GM12878 (cell line): ENCODE results near the gene KANTR. TPM values are rescaled to one million over a fixed set of nuclear protein-coding genes. Genes with fewer than 3 reads are reported as not detected.

Experiments
- ATAC-seq: fragments of 200-7000 bp; cut with Tn5 transposase; 3 replicates; pipeline ENCODE4 v1.9.1; 2020; ENCODE audit warnings: mild to moderate bottlenecking, moderate library complexity
- BruUV-seq: library from RNA; stranded (reverse); fragments of 400-500 nt; replicated peaks from 2 replicates; lab custom pipeline; 2021; lab: Mats Ljungman, UMichigan
- CTCF ChIA-PET: fragments of 300-600 bp; sonication (Branson Sonifier 250); formaldehyde crosslinking; extraction: SDS; loops from one replicate; lab custom pipeline; 2021; ENCODE audit warnings: inconsistent platforms; lab: Yijun Ruan, JAX
- POLR2A ChIA-PET: fragments of 350-600 bp; formaldehyde crosslinking; extraction: SDS; loops from one replicate; lab custom pipeline; 2021; ENCODE audit warnings: inconsistent platforms; lab: Charles Lee
- RAD21 ChIA-PET: fragments of 300-600 bp; sonication (Branson Sonifier 250); formaldehyde crosslinking; loops from one replicate; lab custom pipeline; 2023; ENCODE audit warnings: antibody characterized with exemption; ENCODE audit not compliant: unreplicated experiment; lab: Charles Lee
- SMC1A ChIA-PET: fragments of 300-600 bp; sonication (Branson Sonifier 250); formaldehyde crosslinking; loops from one replicate; lab custom pipeline; 2023; ENCODE audit not compliant: unreplicated experiment, uncharacterized antibody; lab: Charles Lee
- DNase-seq: peaks from one replicate; pipeline ENCODE4 v3.0.0-alpha.2; 2011; ENCODE audit warnings: low read depth, low spot score
- FAIRE-seq: peaks from 3 replicates; lab custom pipeline; 2011; peaks lifted over from hg19 to GRCh38; lab: Jason Lieb, UNC
- H2AFZ ChIP-seq: 2 replicates; pipeline ENCODE4 v1.6.0; 2011; ENCODE audit warnings: low read depth, low read length, control low read depth; ENCODE audit not compliant: control insufficient read depth
- H3K27ac ChIP-seq: 2 replicates; pipeline ENCODE4 v1.5.1; 2011; ENCODE audit warnings: control low read depth; ENCODE audit not compliant: control insufficient read depth, insufficient read depth
- H3K27me3 ChIP-seq, 2 experiments: replicated peaks in 1 of 2; 2 replicates each; pipeline versions ENCODE4 v1.6.0 to v1.6.1; 2011; ENCODE audit warnings: low read length in 1 of 2; ENCODE audit not compliant: control insufficient read depth in 2 of 2, insufficient read depth in 2 of 2
- H3K36me3 ChIP-seq, 2 experiments: 2 replicates each; pipeline ENCODE4 v1.5.1; 2011; ENCODE audit warnings: low read length in 1 of 2; ENCODE audit not compliant: control insufficient read depth in 2 of 2, insufficient read depth in 2 of 2
- H3K4me1 ChIP-seq: 2 replicates; pipeline ENCODE4 v1.6.1; 2011; ENCODE audit warnings: mild to moderate bottlenecking, low read length, moderate library complexity, mixed read lengths; ENCODE audit not compliant: control insufficient read depth, insufficient read depth
- H3K4me2 ChIP-seq: 2 replicates; pipeline ENCODE4 v1.6.0; 2011; ENCODE audit warnings: control low read depth; ENCODE audit not compliant: control insufficient read depth, insufficient read depth
- H3K4me3 ChIP-seq: fragments of 200-600 bp; sonication (generic); 2 replicates; pipeline ENCODE4 v1.5.1; 2016
- H3K79me2 ChIP-seq: 2 replicates; pipeline ENCODE4 v1.6.0; 2011; ENCODE audit warnings: low read length; ENCODE audit not compliant: control insufficient read depth, insufficient read depth
- H3K9ac ChIP-seq: 2 replicates; pipeline ENCODE4 v1.8.0; 2011; ENCODE audit warnings: low read length, control low read depth, mixed read lengths; ENCODE audit not compliant: control insufficient read depth, insufficient read depth
- H3K9me3 ChIP-seq: replicated peaks from 3 replicates; pipeline ENCODE4 v1.5.1; 2011; ENCODE audit warnings: mild to moderate bottlenecking, low read length; ENCODE audit not compliant: control insufficient read depth, insufficient read depth
- H4K20me1 ChIP-seq: 2 replicates; pipeline ENCODE4 v1.6.0; 2011; ENCODE audit not compliant: control insufficient read depth, insufficient read depth
- ATF7 ChIP-seq: fragments of 450-650 bp; IDR thresholded peaks from 2 replicates; pipeline ENCODE4 v1.6.1; 2016; ENCODE audit warnings: low read depth, mild to moderate bottlenecking
- BMI1 ChIP-seq: fragments of 450-650 bp; IDR thresholded peaks from 2 replicates; pipeline ENCODE4 v1.6.1; 2016; ENCODE audit warnings: mild to moderate bottlenecking, moderate library complexity, borderline replicate concordance
- CBX5 ChIP-seq: sonication (generic); IDR thresholded peaks from 2 replicates; pipeline ENCODE4 v1.6.1; 2016; ENCODE audit warnings: low read depth, moderate library complexity, mild to moderate bottlenecking, inconsistent platforms
- DPF2 ChIP-seq: fragments of 450-650 bp; IDR thresholded peaks from 2 replicates; pipeline ENCODE4 v1.6.1; 2017; ENCODE audit warnings: mild to moderate bottlenecking
- FOS ChIP-seq: IDR thresholded peaks from 3 replicates; pipeline ENCODE4 v1.6.1; 2011; ENCODE audit warnings: borderline replicate concordance; ENCODE audit not compliant: insufficient read length; ENCODE audit errors: extremely low read depth
- NBN ChIP-seq: fragments of 450-650 bp; IDR thresholded peaks from 2 replicates; pipeline ENCODE4 v1.6.1; 2016
- NFIC ChIP-seq: IDR thresholded peaks from 2 replicates; pipeline ENCODE4 v1.6.1; 2012; ENCODE audit warnings: low read depth, mild to moderate bottlenecking, inconsistent platforms, low read length, moderate library complexity
- RAD21 ChIP-seq: IDR thresholded peaks from 2 replicates; pipeline ENCODE4 v1.6.1; 2011; ENCODE audit warnings: mild to moderate bottlenecking, low read depth, low read length, moderate library complexity; ENCODE audit not compliant: insufficient read depth
- SIX5 ChIP-seq: IDR thresholded peaks from 2 replicates; pipeline ENCODE4 v1.6.1; 2011; ENCODE audit warnings: mild to moderate bottlenecking, low read depth, low read length, moderate library complexity; ENCODE audit not compliant: severe bottlenecking
- SMC3 ChIP-seq: IDR thresholded peaks from 2 replicates; pipeline ENCODE4 v1.6.1; 2011; ENCODE audit warnings: low read length, improper control_type of control experiment, borderline replicate concordance
- TAF1 ChIP-seq: IDR thresholded peaks from 2 replicates; pipeline ENCODE4 v1.6.1; 2011; ENCODE audit warnings: mild to moderate bottlenecking, low read depth, low read length, borderline replicate concordance
- TCF12 ChIP-seq: IDR thresholded peaks from 2 replicates; pipeline ENCODE4 v1.6.1; 2011; ENCODE audit warnings: low read depth, mild to moderate bottlenecking, low read length
- ZNF217 ChIP-seq: fragments of 450-650 bp; IDR thresholded peaks from 2 replicates; pipeline ENCODE4 v1.6.1; 2017; ENCODE audit warnings: antibody characterized with exemption, mild to moderate bottlenecking
- WGBS: methylation state at CpG from one replicate; pipeline ENCODE4 v1.1.6; 2016; ENCODE audit warnings: low lambda C conversion rate; ENCODE audit not compliant: insufficient replicate concordance, insufficient coverage; ENCODE audit errors: missing lambda C conversion rate; 5-methylcytosine and 5-hydroxymethylcytosine counted together
- in situ Hi-C: fragments of 300-500 bp; cut with MboI; formaldehyde crosslinking; loops from 9 replicates; pipeline ENCODE4 v1.14.3; 2018; ENCODE audit warnings: mixed read lengths
- intact Hi-C: fragments of 100-400 bp; cut with micrococcal nuclease; formaldehyde crosslinking; loops from one replicate; pipeline ENCODE4 v1.14.2; 2022; ENCODE audit not compliant: unreplicated experiment
- polyA plus RNA-seq, 11 experiments: library from polyadenylated mRNA; depleted of rRNA in 4 of 11; unstranded in 6 of 11; stranded (reverse) in 5 of 11; fragments of >200 nt; fragmentation: Nextera tagmentation in 4 of 11; fragmentation: Illumina TruSeq in 1 of 11; extraction: Ambion mirVana in 4 of 11; extraction: Trizol in 1 of 11; gene quantifications; 1 replicate in 1 of 11; 2 replicates in 10 of 11; pipeline versions ENCODE4 v1.2.1 to v1.2.3, GENCODE V29; 2011 to 2016; ENCODE audit warnings: inconsistent platforms in 2 of 11, missing spikeins in 2 of 11, low read depth in 1 of 11
- total RNA-seq, 4 experiments: library from RNA; depleted of rRNA in 3 of 4; stranded (reverse); fragments of >200 nt in 3 of 4; fragmentation: Illumina TruSeq in 1 of 4; extraction: Trizol in 1 of 4; gene quantifications; 2 replicates each; pipeline versions ENCODE4 v1.2.1 to v1.2.3, GENCODE V29; 2013 to 2021
- TF ChIP-seq, protein P1 (sequence below): fragments of 450-650 bp; IDR thresholded peaks from 2 replicates; pipeline ENCODE4 v1.6.1; 2016; ENCODE audit warnings: mild to moderate bottlenecking, moderate library complexity, borderline replicate concordance
- TF ChIP-seq, protein P2 (sequence below): fragments of 450-650 bp; IDR thresholded peaks from 2 replicates; pipeline ENCODE4 v1.6.1; 2017; ENCODE audit warnings: antibody characterized with exemption, mild to moderate bottlenecking, moderate library complexity

The KANTR gene
- total and polyA plus RNA-seq, 10 of the 15 experiments (the other 5 are each of a cell fraction or from before 2014, with no cell fraction given): 1.00 to 14.8 (median 5.5) TPM

DNA sequence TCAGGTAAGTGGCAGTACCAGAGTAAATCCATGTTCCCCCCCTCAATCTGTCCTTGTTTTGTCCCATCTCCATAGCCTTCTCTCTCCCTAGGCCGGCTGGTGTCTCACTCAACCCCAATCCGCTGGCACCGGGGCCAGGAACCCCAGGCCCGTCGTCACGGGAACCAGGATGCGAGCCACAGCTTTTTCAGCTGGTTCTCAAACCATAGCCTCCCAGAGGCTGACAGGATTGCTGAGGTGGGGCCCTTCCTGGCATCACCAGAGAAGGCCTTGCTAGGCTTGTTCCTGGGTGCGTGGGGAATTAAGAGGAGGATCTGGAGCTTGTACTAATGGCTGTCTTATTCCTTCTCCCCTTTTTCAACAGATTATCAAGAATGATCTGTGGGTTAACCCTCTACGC is 9.1 kb upstream of the KANTR start:
- H3K27ac ChIP-seq: no peak overlapping the region
- BruUV-seq: no TSS peak
- ATAC-seq: no peak
- CTCF ChIA-PET: no interaction called here
- intact Hi-C loops: no loop called here
- no peak for DNase-seq
- TF ChIP-seq TCF12 (no peak), SMC3 (no peak), NBN (no peak), FOS (no peak), ATF7 (no peak), DPF2 (no peak), BMI1 (no peak), CBX5 (no peak), SIX5 (no peak), TAF1 (no peak), NFIC (no peak), RAD21 (no peak), ZNF217 (no peak)
- TF ChIP-seq, protein P1, sequence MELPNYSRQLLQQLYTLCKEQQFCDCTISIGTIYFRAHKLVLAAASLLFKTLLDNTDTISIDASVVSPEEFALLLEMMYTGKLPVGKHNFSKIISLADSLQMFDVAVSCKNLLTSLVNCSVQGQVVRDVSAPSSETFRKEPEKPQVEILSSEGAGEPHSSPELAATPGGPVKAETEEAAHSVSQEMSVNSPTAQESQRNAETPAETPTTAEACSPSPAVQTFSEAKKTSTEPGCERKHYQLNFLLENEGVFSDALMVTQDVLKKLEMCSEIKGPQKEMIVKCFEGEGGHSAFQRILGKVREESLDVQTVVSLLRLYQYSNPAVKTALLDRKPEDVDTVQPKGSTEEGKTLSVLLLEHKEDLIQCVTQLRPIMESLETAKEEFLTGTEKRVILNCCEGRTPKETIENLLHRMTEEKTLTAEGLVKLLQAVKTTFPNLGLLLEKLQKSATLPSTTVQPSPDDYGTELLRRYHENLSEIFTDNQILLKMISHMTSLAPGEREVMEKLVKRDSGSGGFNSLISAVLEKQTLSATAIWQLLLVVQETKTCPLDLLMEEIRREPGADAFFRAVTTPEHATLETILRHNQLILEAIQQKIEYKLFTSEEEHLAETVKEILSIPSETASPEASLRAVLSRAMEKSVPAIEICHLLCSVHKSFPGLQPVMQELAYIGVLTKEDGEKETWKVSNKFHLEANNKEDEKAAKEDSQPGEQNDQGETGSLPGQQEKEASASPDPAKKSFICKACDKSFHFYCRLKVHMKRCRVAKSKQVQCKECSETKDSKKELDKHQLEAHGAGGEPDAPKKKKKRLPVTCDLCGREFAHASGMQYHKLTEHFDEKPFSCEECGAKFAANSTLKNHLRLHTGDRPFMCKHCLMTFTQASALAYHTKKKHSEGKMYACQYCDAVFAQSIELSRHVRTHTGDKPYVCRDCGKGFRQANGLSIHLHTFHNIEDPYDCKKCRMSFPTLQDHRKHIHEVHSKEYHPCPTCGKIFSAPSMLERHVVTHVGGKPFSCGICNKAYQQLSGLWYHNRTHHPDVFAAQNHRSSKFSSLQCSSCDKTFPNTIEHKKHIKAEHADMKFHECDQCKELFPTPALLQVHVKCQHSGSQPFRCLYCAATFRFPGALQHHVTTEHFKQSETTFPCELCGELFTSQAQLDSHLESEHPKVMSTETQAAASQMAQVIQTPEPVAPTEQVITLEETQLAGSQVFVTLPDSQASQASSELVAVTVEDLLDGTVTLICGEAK: no peak
- TF ChIP-seq, protein P2, sequence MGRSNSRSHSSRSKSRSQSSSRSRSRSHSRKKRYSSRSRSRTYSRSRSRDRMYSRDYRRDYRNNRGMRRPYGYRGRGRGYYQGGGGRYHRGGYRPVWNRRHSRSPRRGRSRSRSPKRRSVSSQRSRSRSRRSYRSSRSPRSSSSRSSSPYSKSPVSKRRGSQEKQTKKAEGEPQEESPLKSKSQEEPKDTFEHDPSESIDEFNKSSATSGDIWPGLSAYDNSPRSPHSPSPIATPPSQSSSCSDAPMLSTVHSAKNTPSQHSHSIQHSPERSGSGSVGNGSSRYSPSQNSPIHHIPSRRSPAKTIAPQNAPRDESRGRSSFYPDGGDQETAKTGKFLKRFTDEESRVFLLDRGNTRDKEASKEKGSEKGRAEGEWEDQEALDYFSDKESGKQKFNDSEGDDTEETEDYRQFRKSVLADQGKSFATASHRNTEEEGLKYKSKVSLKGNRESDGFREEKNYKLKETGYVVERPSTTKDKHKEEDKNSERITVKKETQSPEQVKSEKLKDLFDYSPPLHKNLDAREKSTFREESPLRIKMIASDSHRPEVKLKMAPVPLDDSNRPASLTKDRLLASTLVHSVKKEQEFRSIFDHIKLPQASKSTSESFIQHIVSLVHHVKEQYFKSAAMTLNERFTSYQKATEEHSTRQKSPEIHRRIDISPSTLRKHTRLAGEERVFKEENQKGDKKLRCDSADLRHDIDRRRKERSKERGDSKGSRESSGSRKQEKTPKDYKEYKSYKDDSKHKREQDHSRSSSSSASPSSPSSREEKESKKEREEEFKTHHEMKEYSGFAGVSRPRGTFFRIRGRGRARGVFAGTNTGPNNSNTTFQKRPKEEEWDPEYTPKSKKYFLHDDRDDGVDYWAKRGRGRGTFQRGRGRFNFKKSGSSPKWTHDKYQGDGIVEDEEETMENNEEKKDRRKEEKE: no peak
- SMC1A ChIA-PET: no interaction called here
- POLR2A ChIA-PET: no interaction called here
- H3K27me3 ChIP-seq: no peaks in the 10 kb centered on the region
- H3K4me3 ChIP-seq: no peak overlapping the region
- no peaks in the 10 kb centered on the region for H3K9me3 ChIP-seq
- WGBS: 80% methylated on average over 8 of the region's 9 CpGs
- no peak overlapping the region for H3K9ac ChIP-seq
- no peak overlapping the region for H2AFZ ChIP-seq
- peaks cover 0 to 5% of the 10 kb centered on the region in 2 experiments; a peak in 1 of 4 replicates for H3K36me3 ChIP-seq
- peaks cover 6% of the 10 kb centered on the region for H3K79me2 ChIP-seq
- H4K20me1 ChIP-seq: no peaks in the 10 kb centered on the region
- no peaks in the 10 kb centered on the region for H3K4me1 ChIP-seq
- H3K4me2 ChIP-seq: no peak overlapping the region
- FAIRE-seq: no peak
- in situ Hi-C loops: no loop called here
- RAD21 ChIA-PET: no interaction called here
